Stimulated activated CD8-positive, alpha-beta memory T cell treated with anti-CD3 and anti-CD28 coated beads, Interleukin-15, amount 100 ng/mL, for 48 hours (primary cell): ENCODE data around the gene CCDC28A.

Source experiments
- DNase-seq, 2 donors: peaks; one replicate each; pipeline ENCODE4 v3.0.0-alpha.2; 2020; ENCODE audit warnings: low read depth in 2 of 2

Gene CCDC28A

GRCh38 chr6:138833816-138834539 lies 60.4 kb downstream of the CCDC28A start:
- no peak for DNase-seq

- no peak for DNase-seq
Observed at GRCh38 chr6:138837246-138837645, 63.7 kb downstream of the CCDC28A start.
